Spleen (tissue), 11 donors: ENCODE measurements around the gene SLC25A45. TPM values are rescaled to one million over a fixed set of nuclear protein-coding genes. Genes with fewer than 3 reads are reported as not detected.

Experiments used
- DNase-seq: peaks from one replicate; pipeline ENCODE4 v3.0.0-alpha.2; 2020
- H3K27ac ChIP-seq, 8 donors: fragments of 200-600 bp; sonication (generic) in 7 of 8; 1 replicate in 4 of 8; 2 replicates in 4 of 8; pipeline versions ENCODE4 v1.5.0 to v1.8.0; 2016 to 2021; ENCODE audit warnings: inconsistent platforms in 4 of 8, mild to moderate bottlenecking in 4 of 8, moderate library complexity in 1 of 8
- H3K27me3 ChIP-seq, 7 donors: fragments of 200-600 bp; sonication (generic) in 6 of 7; replicated peaks in 1 of 7; 1 replicate in 4 of 7; 2 replicates in 3 of 7; pipeline versions ENCODE4 v1.5.0 to v1.8.0; 2016 to 2021; ENCODE audit warnings: inconsistent platforms in 3 of 7, mild to moderate bottlenecking in 1 of 7
- H3K36me3 ChIP-seq, 6 donors: fragments of 200-600 bp; sonication (generic) in 5 of 6; 1 replicate in 4 of 6; 2 replicates in 2 of 6; pipeline versions ENCODE4 v1.5.0 to v1.8.0; 2016 to 2021; ENCODE audit warnings: inconsistent platforms in 2 of 6
- H3K4me1 ChIP-seq, 6 donors: fragments of 200-600 bp; sonication (generic) in 5 of 6; 1 replicate in 3 of 6; 2 replicates in 3 of 6; pipeline versions ENCODE4 v1.5.0 to v1.8.0; 2016 to 2021; ENCODE audit warnings: inconsistent platforms in 3 of 6
- H3K4me3 ChIP-seq, 8 donors: fragments of 200-600 bp; sonication (generic) in 7 of 8; 1 replicate in 4 of 8; 2 replicates in 4 of 8; pipeline versions ENCODE4 v1.5.0 to v1.8.0; 2016 to 2021; ENCODE audit warnings: inconsistent platforms in 4 of 8, mild to moderate bottlenecking in 4 of 8, moderate library complexity in 2 of 8
- H3K9me3 ChIP-seq, 8 donors: fragments of 200-600 bp; sonication (generic) in 7 of 8; 1 replicate in 4 of 8; 2 replicates in 4 of 8; pipeline versions ENCODE4 v1.5.0 to v1.8.0; 2016 to 2021; ENCODE audit warnings: inconsistent platforms in 4 of 8
- CTCF ChIP-seq, 11 experiments: fragments of 200-600 bp in 7 of 11; fragments of 450-650 bp in 4 of 11; sonication (generic) in 4 of 11; IDR thresholded peaks in 8 of 11; conservative IDR thresholded peaks in 3 of 11; 1 replicate in 7 of 11; 2 replicates in 4 of 11; pipeline versions ENCODE4 v1.4.0 to v1.8.0; 2016 to 2021; ENCODE audit warnings: antibody characterized with exemption in 11 of 11, inconsistent platforms in 4 of 11, mild to moderate bottlenecking in 1 of 11
- POLR2A ChIP-seq, 3 donors: fragments of 450-650 bp; IDR thresholded peaks; one replicate each; pipeline ENCODE4 v1.5.1; 2017; ENCODE audit warnings: antibody characterized with exemption in 3 of 3, mild to moderate bottlenecking in 1 of 3
- POLR2AphosphoS5 ChIP-seq, 3 donors: sonication (generic); formaldehyde crosslinking; IDR thresholded peaks; one replicate each; pipeline ENCODE4 v1.5.1; 2017; ENCODE audit warnings: antibody characterized with exemption in 3 of 3
- WGBS, 5 donors: extraction: QIAGEN DNeasy Blood & Tissue Kit in 3 of 5; methylation state at CpG; one replicate each; pipeline versions ENCODE4 v1.1.5 to v1.1.7; 2013 to 2018; 5-methylcytosine and 5-hydroxymethylcytosine counted together
- intact Hi-C: fragments of 100-400 bp; cut with DNase I; formaldehyde crosslinking; loops from one replicate; pipeline ENCODE4 v1.15.0; 2023; ENCODE audit warnings: low total_unique reads
- polyA plus RNA-seq, 3 donors: library from polyadenylated mRNA; stranded (reverse); fragments of 200-250 nt; gene quantifications; one replicate each; pipeline ENCODE4 v1.2.1, GENCODE V29; 2013
- total RNA-seq, 7 donors: library from RNA; depleted of rRNA in 3 of 7; stranded (reverse); fragments of >200 nt in 3 of 7; fragmentation: NEBNext Ultra II Directional in 4 of 7; extraction: Animal tissue kit (Norgen Biotek cat#: 25700) in 4 of 7; gene quantifications; one replicate each; pipeline versions ENCODE4 v1.1.0 to v1.2.1, GENCODE V29; 2016 to 2021
- donor health status: healthy with polysubstance abuse.
- donor health status: DM: no; HTN: no; CAD: no; lungs with moderate emphysema.
- donor health status: DM: no; HTN: no; CAD: no.
- donor health status: Bipolar disorder and iron deficiency.
- donor health status: healthy.
- donor health status: DM: no; HTN: no; CAD: no.
- donor health status: DM: yes; HTN: yes; CAD: no.

The SLC25A45 gene
- total and polyA plus RNA-seq, 10 donors, result 11.6 to 33.4 (median 24.9) TPM

DNA sequence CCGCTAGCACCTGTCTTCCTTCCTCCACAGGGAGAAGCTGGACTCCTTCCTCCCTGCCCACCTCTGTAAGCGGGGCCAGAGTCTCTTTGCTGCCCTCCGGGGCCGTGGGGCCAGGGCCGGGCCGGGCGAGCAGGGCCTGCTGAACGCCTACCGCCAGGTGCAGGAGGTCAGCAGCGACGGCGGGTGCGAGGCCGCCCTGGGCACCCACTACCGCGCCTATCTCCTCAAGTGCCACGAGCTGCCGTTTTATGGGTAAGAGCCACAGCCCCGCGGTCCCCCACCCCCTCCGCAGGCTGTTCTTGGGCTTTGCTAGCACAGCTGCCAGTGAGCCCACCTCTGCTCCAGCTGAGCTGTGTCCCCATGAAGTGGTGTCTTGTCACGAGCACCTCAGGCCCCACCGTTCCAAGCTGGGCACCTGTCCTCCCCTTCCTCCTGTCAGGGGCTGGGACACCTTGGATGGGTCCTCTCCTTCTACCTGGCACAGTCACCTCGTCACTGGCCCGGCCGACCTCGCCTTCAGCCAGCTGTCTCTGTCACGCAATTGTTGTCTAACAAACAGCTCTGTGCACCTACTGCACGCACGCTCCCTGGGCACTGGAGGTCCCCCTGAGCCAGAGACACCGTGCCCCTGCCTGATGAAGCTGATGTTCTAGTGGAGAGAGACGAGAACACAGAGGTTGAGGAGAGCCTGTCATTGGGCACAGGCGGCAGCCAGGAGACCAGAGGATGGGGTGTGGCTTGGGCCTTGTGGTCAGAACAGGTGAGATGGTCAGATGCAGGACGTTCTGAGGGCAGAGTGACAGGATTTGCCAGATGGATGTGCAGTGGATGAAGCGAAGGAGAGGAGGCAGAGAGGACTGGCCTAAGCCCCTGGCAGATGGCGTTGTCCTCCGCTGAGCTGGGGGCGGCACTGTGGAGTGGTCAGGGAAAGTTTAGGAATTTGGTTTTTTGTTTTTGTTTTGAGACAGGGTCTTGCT lies 14.6 kb upstream of the SLC25A45 start:
- Histone ChIP-seq H3K36me3 (peaks cover 7 to 100% (median 88%) of the 10 kb centered on the region in 6 donors), H3K4me3 (no peak overlapping the region), H3K27me3 (no peaks in the 10 kb centered on the region), H3K27ac (no peak overlapping the region), H3K9me3 (no peaks in the 10 kb centered on the region), H3K4me1 (peaks cover 8 to 20% (median 12%) of the 10 kb centered on the region in 6 donors)
- no peak for DNase-seq
- WGBS, 5 donors, result 89 to 96% (median 92%) methylated on average over 26 to 38 of the region's 38 CpGs
- no peak for TF ChIP-seq CTCF (IDR thresholded peaks at IDR 0.05 in 8 of 11, conservative IDR thresholded peaks at IDR 0.05 in 3 of 11)
- TF ChIP-seq POLR2AphosphoS5 (IDR thresholded peaks at IDR 0.05), result peak in 1 of 3 donors; percentile 24
- intact Hi-C loops, result no loop called here

DNA sequence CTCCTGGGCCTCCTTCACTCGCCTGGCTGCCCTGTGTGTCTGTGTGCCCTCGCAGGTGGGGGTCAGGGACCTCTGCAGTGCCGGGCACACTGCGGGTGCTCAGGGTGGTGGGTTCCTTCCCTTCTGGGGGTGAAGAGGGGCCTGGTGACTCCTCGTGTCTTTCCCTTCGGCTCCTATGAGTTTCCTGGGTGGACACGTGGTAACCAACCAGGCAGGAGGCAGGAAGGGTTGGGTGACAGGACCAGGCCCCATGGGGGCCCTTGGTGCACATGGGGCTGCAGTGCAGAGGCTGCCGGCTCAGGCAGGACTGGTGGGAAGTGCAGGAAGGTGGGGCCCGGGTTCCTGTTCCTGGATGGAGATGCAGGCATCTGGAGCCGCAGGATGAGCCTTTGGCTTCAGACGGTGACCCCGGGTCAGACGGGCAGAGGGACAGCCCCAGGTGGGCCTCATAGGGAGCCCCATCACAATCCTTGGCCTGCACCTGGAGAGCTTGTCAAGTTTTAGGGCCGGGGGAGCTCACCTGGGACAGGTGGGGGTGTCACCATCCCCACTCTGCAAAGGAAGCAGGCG lies 13.6 kb upstream of the SLC25A45 start:
- intact Hi-C loops, result no loop called here
- Histone ChIP-seq H3K27me3 (no peaks in the 10 kb centered on the region), H3K4me1 (peaks cover 16 to 28% (median 22%) of the 10 kb centered on the region in 6 donors), H3K36me3 (peaks cover 7 to 100% (median 89%) of the 10 kb centered on the region in 6 donors), H3K9me3 (no peaks in the 10 kb centered on the region), H3K4me3 (no peak overlapping the region), H3K27ac (no peak overlapping the region)
- 88 to 94% (median 90%) methylated on average over 14 to 15 of the region's 15 CpGs for WGBS, 5 donors
- no peak for TF ChIP-seq POLR2A (IDR thresholded peaks at IDR 0.05)
- peak in 1 of 3 donors; percentile 14 for TF ChIP-seq POLR2AphosphoS5 (IDR thresholded peaks at IDR 0.05)
- DNase-seq, result no peak

- 91 to 97% (median 96%) methylated on average over 7 to 20 of the region's 20 CpGs for WGBS, 5 donors
- peaks cover 0 to 100% (median 75%) of the 10 kb centered on the region in 6 donors for H3K36me3 ChIP-seq
Measured at GRCh38 chr11:65394125-65394536, 11.7 kb upstream of the SLC25A45 start.

More at GRCh38 chr11:65394125-65394536, 11.7 kb upstream of the SLC25A45 start:
- no peaks in the 10 kb centered on the region for H3K9me3 ChIP-seq
- H3K4me3 ChIP-seq, result no peak overlapping the region
- no peaks in the 10 kb centered on the region for H3K27me3 ChIP-seq
- intact Hi-C loops, result no loop called here
- H3K4me1 ChIP-seq, result peaks cover 33 to 47% (median 41%) of the 10 kb centered on the region in 6 donors
- no peak for DNase-seq
- peak in 1 of 3 donors; percentile 43 for TF ChIP-seq POLR2AphosphoS5 (IDR thresholded peaks at IDR 0.05)
- no peak for TF ChIP-seq CTCF (IDR thresholded peaks at IDR 0.05 in 8 of 11, conservative IDR thresholded peaks at IDR 0.05 in 3 of 11)
- no peak for TF ChIP-seq POLR2A (IDR thresholded peaks at IDR 0.05)
- H3K27ac ChIP-seq, result no peak overlapping the region
